ENCODE measurements around the gene FRMD6. TPM values are rescaled to one million over a fixed set of nuclear protein-coding genes. Genes with fewer than 3 reads are reported as not detected.

FRMD6 gene
- total RNA-seq, 1 donor from 2014 or later, result 228 TPM

DNA sequence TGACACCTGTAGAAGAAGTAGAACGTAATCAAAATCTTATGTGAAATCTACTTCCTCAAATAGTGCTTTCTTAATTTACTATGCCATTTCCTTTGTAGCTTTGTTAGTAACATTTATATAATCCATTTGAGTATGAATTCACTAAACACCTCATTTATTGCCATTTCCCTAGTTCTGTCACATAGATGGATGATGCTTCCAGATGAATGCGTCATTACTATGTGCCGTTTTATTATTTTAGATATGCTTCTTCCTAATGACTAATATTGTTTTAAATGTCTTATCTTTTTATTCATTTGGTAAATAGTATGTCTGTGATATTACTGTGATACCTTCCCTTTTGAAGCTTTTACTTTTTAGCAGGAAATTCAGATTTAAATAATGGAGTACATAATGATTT, 14.4 kb downstream of the FRMD6 start:
- Histone ChIP-seq H3K36me3 (ENCODE audit: control insufficient read depth, insufficient read depth, low read length) (no peaks in the 10 kb centered on the region), H3K27me3 (ENCODE audit: control insufficient read depth, insufficient read depth, low read length) (no peaks in the 10 kb centered on the region), H3K4me3 (ENCODE audit: low read depth, low read length) (no peak overlapping the region)
- TF ChIP-seq, protein P1, sequence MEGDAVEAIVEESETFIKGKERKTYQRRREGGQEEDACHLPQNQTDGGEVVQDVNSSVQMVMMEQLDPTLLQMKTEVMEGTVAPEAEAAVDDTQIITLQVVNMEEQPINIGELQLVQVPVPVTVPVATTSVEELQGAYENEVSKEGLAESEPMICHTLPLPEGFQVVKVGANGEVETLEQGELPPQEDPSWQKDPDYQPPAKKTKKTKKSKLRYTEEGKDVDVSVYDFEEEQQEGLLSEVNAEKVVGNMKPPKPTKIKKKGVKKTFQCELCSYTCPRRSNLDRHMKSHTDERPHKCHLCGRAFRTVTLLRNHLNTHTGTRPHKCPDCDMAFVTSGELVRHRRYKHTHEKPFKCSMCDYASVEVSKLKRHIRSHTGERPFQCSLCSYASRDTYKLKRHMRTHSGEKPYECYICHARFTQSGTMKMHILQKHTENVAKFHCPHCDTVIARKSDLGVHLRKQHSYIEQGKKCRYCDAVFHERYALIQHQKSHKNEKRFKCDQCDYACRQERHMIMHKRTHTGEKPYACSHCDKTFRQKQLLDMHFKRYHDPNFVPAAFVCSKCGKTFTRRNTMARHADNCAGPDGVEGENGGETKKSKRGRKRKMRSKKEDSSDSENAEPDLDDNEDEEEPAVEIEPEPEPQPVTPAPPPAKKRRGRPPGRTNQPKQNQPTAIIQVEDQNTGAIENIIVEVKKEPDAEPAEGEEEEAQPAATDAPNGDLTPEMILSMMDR (IDR thresholded peaks at IDR 0.05; ENCODE audit: insufficient read depth, low read length, poor library complexity, severe bottlenecking), result no peak
- DNase-seq (ENCODE audit: low read depth), result no peak

DNA sequence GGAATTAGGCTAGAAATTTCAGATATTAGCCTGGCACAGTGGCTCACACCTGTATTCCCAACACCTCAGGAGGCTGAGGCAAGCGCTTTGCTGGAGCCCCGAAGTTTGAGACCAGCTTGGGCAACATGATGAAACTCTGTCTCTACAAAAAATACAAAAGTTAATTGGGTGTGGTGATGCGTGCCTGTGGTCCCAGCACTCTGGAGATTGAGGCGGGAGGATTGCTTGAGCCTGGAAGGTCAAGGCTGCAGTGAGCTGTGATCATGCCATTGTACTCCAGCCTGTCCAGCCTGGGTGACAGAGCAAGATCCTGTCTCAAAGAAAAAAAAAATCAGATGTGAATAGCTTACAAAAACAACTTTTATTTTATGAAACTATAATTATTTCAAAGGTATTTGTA, 15.1 kb downstream of the FRMD6 start:
- H3K36me3 ChIP-seq (ENCODE audit: control insufficient read depth, insufficient read depth, low read length), result no peaks in the 10 kb centered on the region
- no peak for DNase-seq (ENCODE audit: low read depth)

DNA sequence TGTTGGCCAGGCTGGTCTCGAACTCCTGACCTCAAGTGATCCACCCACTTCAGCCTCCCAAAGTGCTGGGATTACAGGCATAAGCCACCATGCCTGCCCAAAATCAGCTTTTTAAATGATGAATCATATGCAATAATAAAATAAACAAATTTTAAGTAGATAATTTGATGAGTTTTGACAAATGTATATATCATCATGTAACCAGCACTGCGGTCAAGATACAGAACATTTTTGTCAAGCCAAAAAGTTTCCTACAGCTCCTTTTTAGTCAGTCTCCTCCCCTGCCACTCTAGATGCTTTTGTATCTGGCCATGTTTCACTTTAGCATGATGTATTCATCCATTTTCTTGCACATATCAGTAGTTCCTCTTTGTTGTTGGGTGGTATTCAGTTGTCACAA, 17.2 kb downstream of the FRMD6 start:
- Histone ChIP-seq H3K4me3 (ENCODE audit: low read depth, low read length) (no peak overlapping the region), H3K36me3 (ENCODE audit: control insufficient read depth, insufficient read depth, low read length) (no peaks in the 10 kb centered on the region), H3K27me3 (ENCODE audit: control insufficient read depth, insufficient read depth, low read length) (no peaks in the 10 kb centered on the region)
- TF ChIP-seq, protein P1 (IDR thresholded peaks at IDR 0.05; ENCODE audit: insufficient read depth, low read length, poor library complexity, severe bottlenecking), result no peak
- DNase-seq (ENCODE audit: low read depth), result no peak

More for the DNA sequence above, 15.1 kb downstream of the FRMD6 start:
- Histone ChIP-seq H3K27me3 (ENCODE audit: control insufficient read depth, insufficient read depth, low read length) (no peaks in the 10 kb centered on the region), H3K4me3 (ENCODE audit: low read depth, low read length) (no peak overlapping the region)
- TF ChIP-seq, protein P1 (IDR thresholded peaks at IDR 0.05; ENCODE audit: insufficient read depth, low read length, poor library complexity, severe bottlenecking), result no peak

DNA sequence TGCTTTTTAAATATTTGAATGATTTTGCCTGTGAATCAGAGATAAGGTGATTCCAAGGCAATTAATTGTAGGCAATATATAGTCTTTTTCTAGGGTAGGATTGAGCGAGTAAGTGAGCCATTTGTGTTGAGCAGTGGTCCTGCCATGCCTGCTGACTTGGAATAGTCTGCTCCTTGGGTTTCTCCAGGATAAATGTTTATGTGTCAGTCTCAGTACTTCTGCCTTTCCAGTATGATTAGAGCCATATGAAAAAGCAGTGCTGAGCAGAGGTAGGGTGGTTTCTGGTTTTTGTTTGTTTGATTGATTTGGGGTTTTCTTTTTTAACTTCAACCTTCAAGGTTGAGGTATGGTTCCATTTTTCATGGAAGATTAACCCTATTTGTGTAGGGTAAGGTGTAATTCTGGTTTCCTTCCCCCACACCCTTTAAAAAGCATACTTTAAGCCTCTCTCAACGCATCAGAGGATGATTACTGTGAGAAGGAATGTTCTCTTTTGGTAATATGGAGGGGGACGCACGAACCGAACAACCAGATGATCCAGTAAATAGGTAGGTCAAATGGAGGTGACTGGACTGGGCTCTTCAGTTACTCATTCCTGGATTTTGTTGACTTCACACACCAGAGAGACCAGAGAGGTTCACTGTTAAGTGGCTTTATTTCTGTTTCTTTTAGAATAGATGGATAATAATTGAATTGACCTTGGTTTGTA, 22.7 kb downstream of the FRMD6 start:
- TF ChIP-seq, protein P1 (IDR thresholded peaks at IDR 0.05; ENCODE audit: insufficient read depth, low read length, poor library complexity, severe bottlenecking), result no peak
- no peak for DNase-seq (ENCODE audit: low read depth)
- H3K36me3 ChIP-seq (ENCODE audit: control insufficient read depth, insufficient read depth, low read length), result no peaks in the 10 kb centered on the region
- no peak overlapping the region for H3K4me3 ChIP-seq (ENCODE audit: low read depth, low read length)
- no peaks in the 10 kb centered on the region for H3K27me3 ChIP-seq (ENCODE audit: control insufficient read depth, insufficient read depth, low read length)

DNA sequence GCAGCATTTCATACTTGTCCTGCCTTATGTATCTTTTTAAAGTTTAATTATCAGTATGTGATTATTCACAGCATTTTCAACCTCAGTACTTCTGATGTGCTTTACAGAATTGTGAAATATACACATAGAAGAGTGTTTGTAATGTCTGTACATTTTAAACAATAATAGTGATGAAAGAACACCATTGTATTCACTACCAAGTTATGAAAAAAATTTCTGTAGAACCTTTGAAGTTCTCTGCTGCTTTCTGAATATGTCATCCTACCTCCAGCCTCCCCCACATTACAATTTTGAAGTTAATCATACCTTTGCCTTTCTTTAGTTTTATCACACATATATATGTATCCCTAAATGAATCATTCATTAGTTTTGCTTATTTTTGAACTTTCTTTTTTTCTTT, 24.8 kb downstream of the FRMD6 start:
- no peak overlapping the region for H3K4me3 ChIP-seq (ENCODE audit: low read depth, low read length)
- no peaks in the 10 kb centered on the region for H3K36me3 ChIP-seq (ENCODE audit: control insufficient read depth, insufficient read depth, low read length)
- TF ChIP-seq, protein P1 (IDR thresholded peaks at IDR 0.05; ENCODE audit: insufficient read depth, low read length, poor library complexity, severe bottlenecking), result no peak
- no peaks in the 10 kb centered on the region for H3K27me3 ChIP-seq (ENCODE audit: control insufficient read depth, insufficient read depth, low read length)
- DNase-seq (ENCODE audit: low read depth), result no peak

DNA sequence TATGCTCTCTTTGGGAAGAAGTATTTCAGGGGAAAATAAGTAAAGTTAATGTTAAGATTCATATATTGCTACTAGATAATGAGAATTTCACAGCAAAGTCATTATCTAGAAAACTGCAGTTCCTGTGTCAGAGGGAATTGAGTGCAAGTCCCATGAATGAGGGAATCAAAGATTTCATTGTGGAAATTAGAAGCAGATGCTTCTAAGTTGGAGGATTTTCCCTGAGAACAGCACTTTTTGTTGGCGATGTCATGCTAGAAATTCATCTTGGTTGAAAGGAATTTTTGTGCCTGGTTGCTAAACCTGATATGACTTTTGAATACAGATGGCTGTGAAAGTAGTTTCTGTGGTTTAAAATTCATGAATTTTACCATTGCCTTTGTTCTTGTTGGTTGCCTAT, 25.6 kb downstream of the FRMD6 start:
- Histone ChIP-seq H3K27me3 (ENCODE audit: control insufficient read depth, insufficient read depth, low read length) (no peaks in the 10 kb centered on the region), H3K36me3 (ENCODE audit: control insufficient read depth, insufficient read depth, low read length) (no peaks in the 10 kb centered on the region), H3K4me3 (ENCODE audit: low read depth, low read length) (no peak overlapping the region)
- TF ChIP-seq, protein P1 (IDR thresholded peaks at IDR 0.05; ENCODE audit: insufficient read depth, low read length, poor library complexity, severe bottlenecking), result no peak
- DNase-seq (ENCODE audit: low read depth), result no peak
